Stimulated activated CD4-positive, alpha-beta T cell treated with anti-CD3 and anti-CD28 coated beads, Interleukin-1b, Interleukin-23, amount 100 ng/mL, for 4 hours (primary cell): ENCODE results near the gene FAM234A.

ENCODE experiments used
- DNase-seq, 2 donors: peaks; one replicate each; pipeline ENCODE4 v3.0.0-alpha.2; 2020; ENCODE audit warnings: low read depth in 2 of 2

Gene FAM234A

GRCh38 chr16:301235-301634 lies 66.6 kb downstream of the FAM234A start:
- no peak for DNase-seq

GRCh38 chr16:301950-302349 lies 67.3 kb downstream of the FAM234A start:
- no peak for DNase-seq

GRCh38 chr16:303760-304505 lies 69.3 kb downstream of the FAM234A start:
- no peak for DNase-seq

GRCh38 chr16:305916-306626 lies 71.5 kb downstream of the FAM234A start:
- no peak for DNase-seq

GRCh38 chr16:306911-307370 lies 72.3 kb downstream of the FAM234A start:
- DNase-seq: no peak

- no peak for DNase-seq
Measured at GRCh38 chr16:307691-308312, 73.2 kb downstream of the FAM234A start.

GRCh38 chr16:309476-309875 lies 74.9 kb downstream of the FAM234A start:
- no peak for DNase-seq

GRCh38 chr16:311725-312124 lies 77.1 kb downstream of the FAM234A start:
- no peak for DNase-seq

GRCh38 chr16:314351-314750 lies 79.7 kb downstream of the FAM234A start:
- DNase-seq: no peak

GRCh38 chr16:314795-315299 lies 80.2 kb downstream of the FAM234A start:
- DNase-seq: no peak
